NCI-H1417 treated with DMSO at 0.1 percent for 48 hours (cell line): ENCODE measurements around the gene CYB5R3.

Source experiments
- DNase-seq: peaks from one replicate; lab custom pipeline; 2025; lab: John Stamatoyannopoulos, UW

Gene CYB5R3

GRCh38 chr22:42649246-42650099 is at the start of gene CYB5R3:
TSS of gene CYB5R3 (minus strand) at chr22:42649392. CDS start at chr22:42649315, 77 bp downstream.
- DNase-seq: no peak

- DNase-seq: no peak
These were observed 48.4 kb upstream of the CYB5R3 start for GRCh38 chr22:42697542-42698013.

- DNase-seq: no peak
These were observed 47.3 kb upstream of the CYB5R3 start for GRCh38 chr22:42696331-42696967.

- DNase-seq: no peak
These were observed 46.1 kb upstream of the CYB5R3 start for GRCh38 chr22:42695294-42695693.

GRCh38 chr22:42693763-42694683 is 44.8 kb upstream of the CYB5R3 start:
- DNase-seq: no peak

- DNase-seq: no peak
These were observed 44.0 kb upstream of the CYB5R3 start for GRCh38 chr22:42693055-42693762.

- no peak for DNase-seq
These were observed 43.3 kb upstream of the CYB5R3 start for GRCh38 chr22:42692239-42693054.

GRCh38 chr22:42691440-42691839 is 42.2 kb upstream of the CYB5R3 start:
- no peak for DNase-seq

- DNase-seq: no peak
These were observed 39.3 kb upstream of the CYB5R3 start for GRCh38 chr22:42688241-42689211.

GRCh38 chr22:42686756-42687491 is 37.7 kb upstream of the CYB5R3 start:
- no peak for DNase-seq

- no peak for DNase-seq
These were observed 36.9 kb upstream of the CYB5R3 start for GRCh38 chr22:42685941-42686653.

- no peak for DNase-seq
These were observed 35.4 kb upstream of the CYB5R3 start for GRCh38 chr22:42684462-42685195.

GRCh38 chr22:42683578-42684283 is 34.5 kb upstream of the CYB5R3 start:
- DNase-seq: no peak

GRCh38 chr22:42682113-42682851 is 33.1 kb upstream of the CYB5R3 start:
- no peak for DNase-seq

- no peak for DNase-seq
These were observed 31.5 kb upstream of the CYB5R3 start for GRCh38 chr22:42680648-42681047.

GRCh38 chr22:42679691-42680090 is 30.5 kb upstream of the CYB5R3 start:
- DNase-seq: no peak
